HL-60 (cell line): ENCODE data around the gene FEM1A.
"Not testable (repeated sequence)": the region's sequence is repeated elsewhere in the genome, so short reads cannot be mapped to it uniquely, and the experiment has no call there.

ENCODE experiments used
- DNase-seq, 2 experiments: peaks; one replicate each; pipeline ENCODE4 v3.0.0-alpha.2; 2010 to 2020; ENCODE audit warnings: low read depth in 1 of 2, low spot score in 1 of 2
- H3K27ac ChIP-seq: fragments of 250-450 bp; sonication (Bioruptor Pico); replicated peaks from 2 replicates; pipeline ENCODE4 v1.5.1; 2020; ENCODE audit warnings: mild to moderate bottlenecking, moderate library complexity
- H3K27me3 ChIP-seq: fragments of 250-450 bp; sonication (Bioruptor Pico); 2 replicates; pipeline ENCODE4 v1.5.1; 2021; ENCODE audit warnings: mild to moderate bottlenecking, moderate library complexity; ENCODE audit not compliant: insufficient read depth, poor library complexity, severe bottlenecking
- H3K4me3 ChIP-seq: replicated peaks from 2 replicates; pipeline ENCODE4 v1.5.1; 2011; ENCODE audit warnings: mild to moderate bottlenecking, control low read depth, low read length; ENCODE audit not compliant: insufficient read depth
- GABPA ChIP-seq: IDR thresholded peaks from 2 replicates; pipeline ENCODE4 v1.6.1; 2012; ENCODE audit warnings: low read depth
- POLR2AphosphoS5 ChIP-seq: IDR thresholded peaks from 2 replicates; pipeline ENCODE4 v1.6.1; 2012; ENCODE audit warnings: low read depth
- SPI1 ChIP-seq: IDR thresholded peaks from 2 replicates; pipeline ENCODE4 v1.6.1; 2012; ENCODE audit warnings: low read depth, mild to moderate bottlenecking, borderline replicate concordance
- TF ChIP-seq, protein P1 (sequence below): IDR thresholded peaks from one replicate; pipeline ENCODE4 v1.5.1; 2011; ENCODE audit warnings: low read length, control low read depth, inconsistent platforms; ENCODE audit not compliant: insufficient read depth
- TF ChIP-seq, protein P2 (sequence below): IDR thresholded peaks from 2 replicates; pipeline ENCODE4 v1.6.1; 2012; ENCODE audit warnings: low read depth; ENCODE audit not compliant: insufficient replicate concordance

Gene FEM1A

DNA sequence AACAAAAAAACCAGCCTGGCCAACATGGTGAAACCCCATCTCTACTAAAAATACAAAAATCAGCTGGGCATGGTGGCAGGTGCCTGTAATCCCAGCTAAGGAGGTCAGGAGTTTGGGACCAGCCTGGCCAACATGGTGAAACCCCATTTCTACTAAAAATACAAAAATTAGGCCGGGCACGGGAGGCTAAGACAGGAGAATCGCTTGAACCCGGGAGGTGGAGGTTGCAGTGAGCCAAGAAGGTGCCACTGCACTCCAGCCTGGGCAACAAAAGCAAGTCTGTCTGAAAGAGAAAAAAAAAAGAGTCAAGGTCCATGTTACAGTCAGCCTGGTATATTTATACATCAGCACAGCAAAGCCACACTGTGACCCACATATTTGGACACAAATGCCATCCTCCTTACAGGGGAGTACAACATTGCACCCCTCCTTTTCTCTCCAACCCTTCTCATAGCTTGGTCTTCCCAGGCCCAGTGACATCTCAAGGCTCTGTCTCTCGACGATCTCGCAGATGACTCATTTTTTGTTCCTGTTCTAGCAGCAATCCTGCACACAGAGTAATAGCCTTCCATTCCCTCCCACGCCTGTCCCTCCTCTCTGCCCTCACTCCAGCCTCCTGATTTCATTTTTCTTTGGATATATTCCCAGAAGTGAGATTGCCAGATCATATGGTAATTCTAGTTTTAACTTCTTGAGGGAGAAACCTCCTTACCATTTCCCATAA is 46.9 kb upstream of the FEM1A start:
- TF ChIP-seq, protein P1, sequence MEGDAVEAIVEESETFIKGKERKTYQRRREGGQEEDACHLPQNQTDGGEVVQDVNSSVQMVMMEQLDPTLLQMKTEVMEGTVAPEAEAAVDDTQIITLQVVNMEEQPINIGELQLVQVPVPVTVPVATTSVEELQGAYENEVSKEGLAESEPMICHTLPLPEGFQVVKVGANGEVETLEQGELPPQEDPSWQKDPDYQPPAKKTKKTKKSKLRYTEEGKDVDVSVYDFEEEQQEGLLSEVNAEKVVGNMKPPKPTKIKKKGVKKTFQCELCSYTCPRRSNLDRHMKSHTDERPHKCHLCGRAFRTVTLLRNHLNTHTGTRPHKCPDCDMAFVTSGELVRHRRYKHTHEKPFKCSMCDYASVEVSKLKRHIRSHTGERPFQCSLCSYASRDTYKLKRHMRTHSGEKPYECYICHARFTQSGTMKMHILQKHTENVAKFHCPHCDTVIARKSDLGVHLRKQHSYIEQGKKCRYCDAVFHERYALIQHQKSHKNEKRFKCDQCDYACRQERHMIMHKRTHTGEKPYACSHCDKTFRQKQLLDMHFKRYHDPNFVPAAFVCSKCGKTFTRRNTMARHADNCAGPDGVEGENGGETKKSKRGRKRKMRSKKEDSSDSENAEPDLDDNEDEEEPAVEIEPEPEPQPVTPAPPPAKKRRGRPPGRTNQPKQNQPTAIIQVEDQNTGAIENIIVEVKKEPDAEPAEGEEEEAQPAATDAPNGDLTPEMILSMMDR, result no peak
- TF ChIP-seq GABPA, result no peak
- no peak for TF ChIP-seq SPI1
- TF ChIP-seq POLR2AphosphoS5, result no peak
- TF ChIP-seq, protein P2, sequence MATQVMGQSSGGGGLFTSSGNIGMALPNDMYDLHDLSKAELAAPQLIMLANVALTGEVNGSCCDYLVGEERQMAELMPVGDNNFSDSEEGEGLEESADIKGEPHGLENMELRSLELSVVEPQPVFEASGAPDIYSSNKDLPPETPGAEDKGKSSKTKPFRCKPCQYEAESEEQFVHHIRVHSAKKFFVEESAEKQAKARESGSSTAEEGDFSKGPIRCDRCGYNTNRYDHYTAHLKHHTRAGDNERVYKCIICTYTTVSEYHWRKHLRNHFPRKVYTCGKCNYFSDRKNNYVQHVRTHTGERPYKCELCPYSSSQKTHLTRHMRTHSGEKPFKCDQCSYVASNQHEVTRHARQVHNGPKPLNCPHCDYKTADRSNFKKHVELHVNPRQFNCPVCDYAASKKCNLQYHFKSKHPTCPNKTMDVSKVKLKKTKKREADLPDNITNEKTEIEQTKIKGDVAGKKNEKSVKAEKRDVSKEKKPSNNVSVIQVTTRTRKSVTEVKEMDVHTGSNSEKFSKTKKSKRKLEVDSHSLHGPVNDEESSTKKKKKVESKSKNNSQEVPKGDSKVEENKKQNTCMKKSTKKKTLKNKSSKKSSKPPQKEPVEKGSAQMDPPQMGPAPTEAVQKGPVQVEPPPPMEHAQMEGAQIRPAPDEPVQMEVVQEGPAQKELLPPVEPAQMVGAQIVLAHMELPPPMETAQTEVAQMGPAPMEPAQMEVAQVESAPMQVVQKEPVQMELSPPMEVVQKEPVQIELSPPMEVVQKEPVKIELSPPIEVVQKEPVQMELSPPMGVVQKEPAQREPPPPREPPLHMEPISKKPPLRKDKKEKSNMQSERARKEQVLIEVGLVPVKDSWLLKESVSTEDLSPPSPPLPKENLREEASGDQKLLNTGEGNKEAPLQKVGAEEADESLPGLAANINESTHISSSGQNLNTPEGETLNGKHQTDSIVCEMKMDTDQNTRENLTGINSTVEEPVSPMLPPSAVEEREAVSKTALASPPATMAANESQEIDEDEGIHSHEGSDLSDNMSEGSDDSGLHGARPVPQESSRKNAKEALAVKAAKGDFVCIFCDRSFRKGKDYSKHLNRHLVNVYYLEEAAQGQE, result no peak
- no peak overlapping the region for H3K27ac ChIP-seq
- DNase-seq, result no peak
- no peak overlapping the region for H3K4me3 ChIP-seq
- H3K27me3 ChIP-seq, result peaks cover 3% of the 10 kb centered on the region

DNA sequence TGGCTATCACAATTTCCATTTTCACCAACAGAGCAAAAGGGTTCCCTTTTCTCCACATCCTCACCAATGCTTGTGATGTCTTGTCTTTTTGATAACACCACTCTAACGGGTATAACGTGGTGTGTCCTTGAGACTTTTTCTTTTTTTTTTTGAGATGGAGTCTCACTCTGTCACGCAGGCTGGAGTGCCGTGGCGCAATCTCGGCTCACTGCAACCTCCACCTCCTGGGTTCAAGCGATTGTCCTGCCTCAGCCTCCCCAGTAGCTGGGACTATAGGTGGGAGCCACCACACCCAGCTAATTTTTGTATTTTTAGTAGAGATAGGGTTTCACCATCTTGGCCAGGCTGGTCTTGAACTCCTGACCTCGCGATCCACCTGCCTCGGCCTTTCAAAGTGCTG is 46.4 kb upstream of the FEM1A start:
- H3K4me3 ChIP-seq, H3K27me3 ChIP-seq, DNase-seq, H3K27ac ChIP-seq: not testable (repeated sequence)

DNA sequence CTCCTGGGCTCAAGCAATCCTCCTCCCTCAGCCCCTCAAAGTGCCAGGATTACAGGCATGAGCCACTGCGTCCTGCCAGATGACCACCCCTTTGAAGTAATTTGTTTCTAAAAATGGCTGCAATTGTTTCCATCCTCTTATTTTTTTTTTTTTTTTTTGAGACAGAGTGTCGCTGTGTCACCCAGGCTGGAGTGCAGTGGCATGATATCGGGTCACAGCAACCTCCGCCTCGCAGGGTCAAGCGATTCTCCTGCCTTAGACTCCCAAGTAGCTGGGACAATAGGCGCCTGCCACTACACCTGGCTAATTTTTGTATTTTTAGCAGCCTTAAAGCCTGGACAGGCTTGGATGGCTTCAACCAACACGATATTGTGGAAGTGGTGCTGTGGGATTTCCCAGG is 45.5 kb upstream of the FEM1A start:
- H3K27ac ChIP-seq, result no peak overlapping the region
- peaks cover 3% of the 10 kb centered on the region for H3K27me3 ChIP-seq
- no peak overlapping the region for H3K4me3 ChIP-seq
- no peak for TF ChIP-seq SPI1
- TF ChIP-seq, protein P2, result no peak
- no peak for TF ChIP-seq POLR2AphosphoS5
- TF ChIP-seq, protein P1, result no peak
- no peak for TF ChIP-seq GABPA
- no peak for DNase-seq

DNA sequence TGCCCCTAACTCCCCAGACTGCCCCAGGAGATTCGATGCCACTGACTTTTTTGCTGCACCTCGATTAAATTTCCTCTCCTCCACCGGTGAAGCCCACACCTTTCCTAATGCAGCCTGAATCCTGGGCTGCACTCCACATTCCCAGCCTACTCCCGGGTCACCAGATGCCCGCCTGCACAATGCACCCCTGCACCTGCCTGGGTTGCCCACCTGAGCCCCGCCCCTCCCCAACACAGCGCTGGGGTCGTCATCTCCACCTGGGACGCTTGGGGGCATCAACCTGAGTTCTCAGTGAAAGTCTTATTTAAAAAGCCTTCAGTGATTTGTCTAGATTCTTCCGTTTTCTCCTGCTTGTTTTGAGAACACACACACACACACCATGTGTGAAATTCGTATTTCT is 43.3 kb upstream of the FEM1A start:
- H3K4me3 ChIP-seq, result no peak overlapping the region
- DNase-seq, result no peak
- TF ChIP-seq SPI1 (no peak), POLR2AphosphoS5 (no peak), GABPA (no peak)
- TF ChIP-seq, protein P1, result no peak
- TF ChIP-seq, protein P2, result no peak
- H3K27me3 ChIP-seq, result peaks cover 3% of the 10 kb centered on the region
- no peak overlapping the region for H3K27ac ChIP-seq
